Measurements from ENCODE around the gene TUBB3. TPM values are rescaled to one million over a fixed set of nuclear protein-coding genes. Genes with fewer than 3 reads are reported as not detected.

TUBB3 gene
- total and polyA plus RNA-seq, 9 of the 15 experiments (the other 6 are each of a cell fraction or from before 2014, with no cell fraction given) = 0.18 to 12.5 (median 5.0) TPM

DNA sequence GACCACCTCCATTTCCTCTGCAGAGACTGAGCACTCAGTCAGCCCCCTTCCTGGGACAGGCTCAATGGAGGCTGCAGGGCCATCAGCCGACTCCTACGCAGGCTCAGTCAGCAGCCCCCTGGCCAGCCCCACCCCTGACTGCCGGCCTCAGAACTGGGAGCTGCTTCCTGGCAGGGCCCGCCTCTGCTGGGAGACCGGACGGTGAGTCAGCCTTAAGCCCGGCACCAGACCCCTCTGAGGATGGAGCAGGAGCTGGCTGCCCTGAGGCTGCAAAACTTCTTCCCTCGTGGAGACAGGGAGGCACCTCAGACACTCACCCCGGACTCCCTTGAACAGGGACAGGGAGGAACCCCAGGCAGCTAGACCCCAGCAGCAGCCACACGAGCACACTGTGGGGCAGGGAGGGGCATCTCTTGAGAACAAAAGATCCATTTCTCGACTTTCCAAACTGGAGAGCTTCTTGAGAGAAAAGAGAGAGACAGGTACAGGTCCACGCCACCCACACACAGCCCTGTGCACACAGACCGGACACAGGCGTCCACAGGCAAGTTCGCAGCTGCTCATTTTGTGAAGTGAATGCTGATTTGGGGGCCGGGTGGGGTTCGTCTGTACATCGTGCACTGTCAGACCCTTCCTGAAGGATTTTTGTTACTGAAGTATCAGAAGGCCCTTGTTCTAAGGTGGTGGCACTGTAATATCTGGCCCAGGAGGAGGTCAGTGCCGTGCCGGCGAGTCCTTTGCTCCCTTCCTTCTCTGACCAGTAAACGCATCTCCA is 1.3 kb upstream of the TUBB3 start (continued):
- no peak for TF ChIP-seq ADNP (tag; IDR thresholded peaks at IDR 0.05)
- TF ChIP-seq NEUROD1 (IDR thresholded peaks at IDR 0.05; ENCODE audit: borderline replicate concordance, low read depth, low read length, partially characterized antibody) = peak; percentile 41
- TF ChIP-seq ZNF175 (CRISPR knock-in tag; IDR thresholded peaks at IDR 0.05; ENCODE audit: low read depth) = no peak
- TF ChIP-seq ZNF311 (CRISPR knock-in tag; IDR thresholded peaks at IDR 0.05) = 0 out of 2 replicates have a peak, but pooled peaks have one; percentile 29
- TF ChIP-seq CBX3 (IDR thresholded peaks at IDR 0.05; ENCODE audit: borderline replicate concordance in 1 of 2, low read length in 2 of 2) = 0 out of 3 replicates have a peak, but pooled peaks of 1 of the 2 experiments have one; percentile 42
- TF ChIP-seq ZFPM2 (CRISPR knock-in tag; IDR thresholded peaks at IDR 0.05) = no peak
- TF ChIP-seq POLR2G (IDR thresholded peaks at IDR 0.05; ENCODE audit: low read depth, low read length) = peak; percentile 70
- no peak for TF ChIP-seq SNAPC5 (CRISPR knock-in tag; IDR thresholded peaks at IDR 0.05)
- TF ChIP-seq ARID3B (CRISPR knock-in tag; IDR thresholded peaks at IDR 0.05; ENCODE audit: borderline replicate concordance) = no peak
- TF ChIP-seq, protein P1, sequence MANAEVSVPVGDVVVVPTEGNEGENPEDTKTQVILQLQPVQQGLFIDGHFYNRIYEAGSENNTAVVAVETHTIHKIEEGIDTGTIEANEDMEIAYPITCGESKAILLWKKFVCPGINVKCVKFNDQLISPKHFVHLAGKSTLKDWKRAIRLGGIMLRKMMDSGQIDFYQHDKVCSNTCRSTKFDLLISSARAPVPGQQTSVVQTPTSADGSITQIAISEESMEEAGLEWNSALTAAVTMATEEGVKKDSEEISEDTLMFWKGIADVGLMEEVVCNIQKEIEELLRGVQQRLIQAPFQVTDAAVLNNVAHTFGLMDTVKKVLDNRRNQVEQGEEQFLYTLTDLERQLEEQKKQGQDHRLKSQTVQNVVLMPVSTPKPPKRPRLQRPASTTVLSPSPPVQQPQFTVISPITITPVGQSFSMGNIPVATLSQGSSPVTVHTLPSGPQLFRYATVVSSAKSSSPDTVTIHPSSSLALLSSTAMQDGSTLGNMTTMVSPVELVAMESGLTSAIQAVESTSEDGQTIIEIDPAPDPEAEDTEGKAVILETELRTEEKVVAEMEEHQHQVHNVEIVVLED (CRISPR knock-in tag; IDR thresholded peaks at IDR 0.05) = no peak
- TF ChIP-seq PCBP2 (IDR thresholded peaks at IDR 0.05; ENCODE audit: low read depth, low read length, poor library complexity, severe bottlenecking) = no peak
- TF ChIP-seq, protein P2, sequence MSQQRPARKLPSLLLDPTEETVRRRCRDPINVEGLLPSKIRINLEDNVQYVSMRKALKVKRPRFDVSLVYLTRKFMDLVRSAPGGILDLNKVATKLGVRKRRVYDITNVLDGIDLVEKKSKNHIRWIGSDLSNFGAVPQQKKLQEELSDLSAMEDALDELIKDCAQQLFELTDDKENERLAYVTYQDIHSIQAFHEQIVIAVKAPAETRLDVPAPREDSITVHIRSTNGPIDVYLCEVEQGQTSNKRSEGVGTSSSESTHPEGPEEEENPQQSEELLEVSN (IDR thresholded peaks at IDR 0.05; ENCODE audit: borderline replicate concordance in 1 of 2, extremely low read depth in 1 of 2, insufficient read depth in 1 of 2, insufficient read length in 1 of 2, low read depth in 1 of 2, low read length in 1 of 2, poor library complexity in 1 of 2, severe bottlenecking in 1 of 2) = peak in 1 of 2 experiments; percentile 42
- no peak for TF ChIP-seq ZNF561 (CRISPR knock-in tag; conservative IDR thresholded peaks at IDR 0.05)
- no peak for TF ChIP-seq BDP1 (IDR thresholded peaks at IDR 0.05; ENCODE audit: insufficient read depth, insufficient read length)
- peak in 1 of 2 experiments; percentile 52; a peak in 1 of 4 replicates for TF ChIP-seq MLX (CRISPR knock-in tag; conservative IDR thresholded peaks at IDR 0.05)
- 0 out of 2 replicates have a peak, but pooled peaks have one; percentile 36 for TF ChIP-seq LCOR (CRISPR knock-in tag; IDR thresholded peaks at IDR 0.05)
- 0 out of 2 replicates have a peak, but pooled peaks have one; percentile 2 for TF ChIP-seq ELF4 (CRISPR knock-in tag; IDR thresholded peaks at IDR 0.05)
- TF ChIP-seq CHCHD3 (CRISPR knock-in tag; IDR thresholded peaks at IDR 0.05) = no peak
- peak; percentile 3 for TF ChIP-seq CCNT2 (IDR thresholded peaks at IDR 0.05; ENCODE audit: borderline replicate concordance, extremely low read depth, insufficient read length, low read depth, low read length)
- 0 out of 2 replicates have a peak, but pooled peaks have one; percentile 44 for TF ChIP-seq DMBX1 (CRISPR knock-in tag; IDR thresholded peaks at IDR 0.05; ENCODE audit: borderline replicate concordance)
- 0 out of 2 replicates have a peak, but pooled peaks have one; percentile 0 for TF ChIP-seq SPI1 (IDR thresholded peaks at IDR 0.05; ENCODE audit: borderline replicate concordance, low read depth, low read length)

Measured in K562 (cell line).